Liver (tissue), 9 donors: ENCODE results near the gene TMEM63C. TPM values are rescaled to one million over a fixed set of nuclear protein-coding genes. Genes with fewer than 3 reads are reported as not detected.

ENCODE experiments used
- DNase-seq: peaks from one replicate; pipeline ENCODE4 v3.0.0-alpha.2; 2017; ENCODE audit warnings: low spot score
- H3K27ac ChIP-seq, 2 donors: one replicate each; pipeline ENCODE4 v1.7.0; 2013; ENCODE audit warnings: inconsistent platforms in 2 of 2, low read length in 2 of 2, control low read depth in 1 of 2, low read depth in 1 of 2, mild to moderate bottlenecking in 1 of 2
- H3K27me3 ChIP-seq, 4 donors: one replicate each; pipeline versions ENCODE4 v1.6.1 to v1.7.0; 2013; ENCODE audit warnings: low read length in 3 of 4, inconsistent platforms in 1 of 4, mild to moderate bottlenecking in 1 of 4, moderate library complexity in 1 of 4; ENCODE audit not compliant: control insufficient read depth in 4 of 4, insufficient read depth in 4 of 4
- H3K36me3 ChIP-seq, 4 donors: one replicate each; pipeline versions ENCODE4 v1.6.1 to v1.7.0; 2013; ENCODE audit warnings: low read length in 3 of 4, mild to moderate bottlenecking in 3 of 4, low read depth in 1 of 4, moderate library complexity in 1 of 4; ENCODE audit not compliant: control insufficient read depth in 4 of 4, insufficient read depth in 3 of 4
- H3K4me1 ChIP-seq, 4 donors: one replicate each; pipeline versions ENCODE4 v1.6.1 to v1.7.0; 2013; ENCODE audit warnings: low read length in 3 of 4, mild to moderate bottlenecking in 3 of 4, moderate library complexity in 1 of 4; ENCODE audit not compliant: control insufficient read depth in 4 of 4, insufficient read depth in 4 of 4
- H3K4me3 ChIP-seq, 3 donors: one replicate each; pipeline versions ENCODE4 v1.6.1 to v1.7.0; 2013; ENCODE audit warnings: low read length in 3 of 3, control low read depth in 1 of 3, low read depth in 1 of 3, mild to moderate bottlenecking in 1 of 3
- H3K9ac ChIP-seq, 2 donors: one replicate each; pipeline ENCODE4 v1.7.0; 2013; ENCODE audit warnings: low read length in 2 of 2, mild to moderate bottlenecking in 2 of 2, moderate library complexity in 2 of 2, control low read depth in 1 of 2, low read depth in 1 of 2
- H3K9me3 ChIP-seq, 4 donors: one replicate each; pipeline versions ENCODE4 v1.6.1 to v1.7.0; 2013; ENCODE audit warnings: low read length in 3 of 4; ENCODE audit not compliant: control insufficient read depth in 4 of 4
- ATF3 ChIP-seq: IDR thresholded peaks from 2 replicates; pipeline ENCODE4 v1.6.1; 2016; ENCODE audit warnings: antibody characterized with exemption
- CTCF ChIP-seq: fragments of 150-350 bp; IDR thresholded peaks from 2 replicates; pipeline ENCODE4 v1.5.1; 2017; ENCODE audit warnings: improper control_type of control experiment, low read depth, low read length; ENCODE audit not compliant: missing input control
- EGR1 ChIP-seq, 2 donors: IDR thresholded peaks; 2 replicates each; pipeline ENCODE4 v1.6.1; 2016 to 2018; ENCODE audit warnings: antibody characterized with exemption in 2 of 2, low read depth in 2 of 2
- FOXA1 ChIP-seq: IDR thresholded peaks from 2 replicates; pipeline ENCODE4 v1.6.1; 2016; ENCODE audit warnings: antibody characterized with exemption
- FOXA2 ChIP-seq: IDR thresholded peaks from 2 replicates; pipeline ENCODE4 v1.6.1; 2016; ENCODE audit warnings: antibody characterized with exemption
- GABPA ChIP-seq, 2 donors: IDR thresholded peaks in 1 of 2; conservative IDR thresholded peaks in 1 of 2; 2 replicates each; pipeline ENCODE4 v1.6.1; 2016; ENCODE audit warnings: antibody characterized with exemption in 2 of 2, mild to moderate bottlenecking in 1 of 2, moderate library complexity in 1 of 2
- HNF4A ChIP-seq, 2 donors: conservative IDR thresholded peaks; 2 replicates each; pipeline ENCODE4 v1.6.1; 2016; ENCODE audit warnings: antibody characterized with exemption in 2 of 2, mild to moderate bottlenecking in 2 of 2
- HNF4G ChIP-seq: IDR thresholded peaks from 2 replicates; pipeline ENCODE4 v1.6.1; 2016; ENCODE audit warnings: antibody characterized with exemption
- JUND ChIP-seq, 2 donors: IDR thresholded peaks; 2 replicates each; pipeline ENCODE4 v1.6.1; 2016; ENCODE audit warnings: antibody characterized with exemption in 2 of 2
- MAX ChIP-seq: IDR thresholded peaks from 2 replicates; pipeline ENCODE4 v1.6.1; 2016; ENCODE audit warnings: antibody characterized with exemption
- NR2F2 ChIP-seq: IDR thresholded peaks from 2 replicates; pipeline ENCODE4 v1.6.1; 2016; ENCODE audit warnings: antibody characterized with exemption
- RAD21 ChIP-seq, 2 donors: IDR thresholded peaks; 2 replicates each; pipeline ENCODE4 v1.6.1; 2016; ENCODE audit warnings: antibody characterized with exemption in 2 of 2, mild to moderate bottlenecking in 2 of 2
- REST ChIP-seq: IDR thresholded peaks from 2 replicates; pipeline ENCODE4 v1.6.1; 2016; ENCODE audit warnings: antibody characterized with exemption, mild to moderate bottlenecking
- RXRA ChIP-seq, 2 donors: IDR thresholded peaks; 2 replicates each; pipeline ENCODE4 v1.6.1; 2017 to 2018; ENCODE audit warnings: antibody characterized with exemption in 2 of 2, mild to moderate bottlenecking in 1 of 2
- SP1 ChIP-seq: IDR thresholded peaks from 2 replicates; pipeline ENCODE4 v1.6.1; 2018; ENCODE audit warnings: antibody characterized with exemption, mild to moderate bottlenecking
- TAF1 ChIP-seq: conservative IDR thresholded peaks from 2 replicates; pipeline ENCODE4 v1.6.1; 2016; ENCODE audit warnings: antibody characterized with exemption, mild to moderate bottlenecking
- YY1 ChIP-seq: IDR thresholded peaks from 2 replicates; pipeline ENCODE4 v1.6.1; 2016; ENCODE audit warnings: antibody characterized with exemption, mild to moderate bottlenecking
- ZBTB33 ChIP-seq: IDR thresholded peaks from 2 replicates; pipeline ENCODE4 v1.6.1; 2016; ENCODE audit warnings: antibody characterized with exemption
- WGBS: extraction: QIAGEN DNeasy Blood & Tissue Kit; methylation state at CpG from one replicate; pipeline ENCODE4 v1.1.7; 2013; 5-methylcytosine and 5-hydroxymethylcytosine counted together
- polyA plus RNA-seq, 2 donors: library from polyadenylated mRNA; stranded (reverse) in 1 of 2; unstranded in 1 of 2; fragments of 200-250 nt in 1 of 2; fragments of >200 nt in 1 of 2; fragmentation: Nextera tagmentation in 1 of 2; extraction: Ambion mirVana in 1 of 2; gene quantifications; one replicate each; pipeline versions ENCODE4 v1.2.1 to v1.2.3, GENCODE V29; 2013 to 2015
- total RNA-seq, 2 donors: library from RNA; depleted of rRNA; stranded (reverse); fragments of >200 nt; gene quantifications; one replicate each; pipeline ENCODE4 v1.2.3, GENCODE V29; 2014
- donor health status: healthy.
- donor health status: healthy.
- donor health status: healthy.
- donor health status: healthy.
- donor health status: healthy.

Gene TMEM63C
- total and polyA plus RNA-seq, 4 donors: 0.13 to 1.6 (median 0.25) TPM; not detected in 1

GRCh38 chr14:77140359-77141213 lies 41.0 kb upstream of the TMEM63C start:
- WGBS: 2% methylated on average over 67 of the region's 67 CpGs
- H3K27me3 ChIP-seq: peaks cover 5 to 13% (median 9%) of the 10 kb centered on the region in 4 donors
- H3K4me1 ChIP-seq: peaks cover 14 to 25% (median 17%) of the 10 kb centered on the region in 4 donors
- no peak overlapping the region for H3K9ac ChIP-seq
- TF ChIP-seq ZBTB33 (no peak), NR2F2 (no peak), HNF4A (conservative IDR thresholded peaks at IDR 0.05) (no peak), FOXA2 (no peak), RXRA (IDR thresholded peaks at IDR 0.05) (no peak), CTCF (no peak), HNF4G (no peak), JUND (IDR thresholded peaks at IDR 0.05) (no peak), ATF3 (no peak), EGR1 (IDR thresholded peaks at IDR 0.05; ENCODE audit: low read depth in 2 of 2) (no peak), YY1 (no peak), RAD21 (IDR thresholded peaks at IDR 0.05) (no peak), TAF1 (no peak), SP1 (no peak), MAX (no peak), GABPA (IDR thresholded peaks at IDR 0.05 in 1 of 2, conservative IDR thresholded peaks at IDR 0.05 in 1 of 2) (no peak), FOXA1 (no peak), REST (no peak)
- no peaks in the 10 kb centered on the region for H3K36me3 ChIP-seq
- no peak overlapping the region for H3K27ac ChIP-seq
- H3K4me3 ChIP-seq: peak overlapping the region in 1 of 3 donors; percentile 30
- H3K9me3 ChIP-seq: no peaks in the 10 kb centered on the region
- DNase-seq: no peak
